GM11168 (cell line): ENCODE data around the gene HSPBAP1.

Source experiments
- in situ Hi-C: fragments of 300-500 bp; cut with MboI; formaldehyde crosslinking; loops from one replicate; pipeline ENCODE4 v1.12.0; 2022; ENCODE audit warnings: low sequenced_read_pairs; ENCODE audit not compliant: unreplicated experiment

HSPBAP1 gene

DNA sequence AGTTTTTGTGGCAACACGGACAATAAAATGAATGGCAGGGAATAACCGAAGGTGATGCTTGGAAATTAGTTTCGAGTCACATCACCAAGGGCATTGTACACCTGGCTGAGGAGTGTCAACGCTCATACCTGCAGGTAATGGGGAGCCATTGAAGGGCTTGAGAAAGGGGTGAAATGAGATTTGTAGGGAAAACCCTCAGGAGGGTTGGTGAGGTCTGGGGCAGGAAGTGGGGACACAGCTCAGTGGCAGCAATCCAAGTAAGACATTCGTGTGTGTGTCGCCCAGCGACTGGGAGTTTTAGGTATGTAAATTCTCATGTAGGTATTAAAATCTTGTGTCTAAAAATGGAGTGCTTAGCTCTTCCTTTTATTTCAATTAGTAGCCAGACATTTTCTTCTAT is 98.7 kb downstream of the HSPBAP1 start:
- in situ Hi-C loops: no loop called here

DNA sequence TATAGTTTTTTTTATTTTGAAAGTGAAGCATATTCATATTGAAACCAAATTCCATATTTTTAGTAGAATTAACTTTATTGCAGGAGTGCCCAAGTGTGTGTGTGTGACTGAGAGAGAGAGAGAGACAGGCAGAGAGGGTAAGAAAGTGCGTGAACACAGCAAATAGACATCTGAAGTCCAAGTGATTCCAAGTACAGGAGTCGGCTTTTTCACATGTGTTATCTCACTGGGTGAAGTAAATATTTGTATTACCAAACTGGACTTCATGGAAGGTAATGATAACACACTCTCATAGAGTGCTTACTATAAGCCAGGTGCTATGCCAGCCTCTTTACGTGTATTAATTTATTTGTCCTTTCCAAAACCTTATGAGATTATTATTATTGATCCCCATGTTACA is 101.0 kb downstream of the HSPBAP1 start:
- in situ Hi-C loops: no loop called here

DNA sequence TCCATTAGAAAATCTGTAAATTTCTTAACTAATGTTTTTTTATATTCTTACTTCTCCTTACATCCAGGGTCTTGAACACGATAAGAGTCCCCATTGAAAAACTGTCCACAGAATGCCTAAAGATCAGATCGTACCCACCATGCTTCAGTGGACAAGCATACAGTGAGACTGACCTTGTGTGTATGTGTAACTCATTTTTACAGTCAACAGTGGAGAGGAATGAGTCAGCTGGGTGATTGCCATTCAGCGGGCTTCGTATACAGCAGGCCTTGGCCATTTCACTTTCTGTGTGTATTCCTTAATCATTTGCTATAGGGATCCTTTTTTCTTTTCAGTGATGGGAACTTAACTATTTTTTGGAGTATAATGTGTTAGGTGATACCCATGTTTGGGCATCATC is 102.4 kb downstream of the HSPBAP1 start:
- in situ Hi-C loops: no loop called here

DNA sequence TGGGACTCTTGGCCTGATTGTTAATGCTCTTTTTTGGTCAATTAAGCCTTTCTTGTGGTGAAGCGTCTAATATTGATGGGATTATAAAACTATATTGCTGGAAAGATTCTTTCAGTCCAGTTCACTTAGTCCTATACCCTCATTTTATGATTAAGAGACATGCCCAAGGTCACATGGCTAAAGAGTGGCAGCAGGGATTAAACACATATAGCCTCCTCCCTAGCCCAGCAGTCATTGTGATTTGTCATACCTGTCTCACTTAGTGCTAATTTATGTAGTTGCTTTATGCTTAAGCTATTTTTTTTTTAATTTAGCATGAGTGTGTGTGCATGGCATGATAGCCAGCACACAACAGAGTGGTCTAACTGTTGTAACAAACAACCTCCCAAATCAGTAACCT is 103.5 kb downstream of the HSPBAP1 start:
- in situ Hi-C loops: no loop called here
